HG03558 (cell line): Measurements from ENCODE around the gene HSD17B1.

Source experiments
- ATAC-seq: cut with Tn5 transposase; IDR thresholded peaks from one replicate; pipeline ENCODE4 v1.9.1; 2021; ENCODE audit warnings: moderate number of reproducible peaks; ENCODE audit not compliant: unreplicated experiment; ENCODE audit errors: extremely low read depth

Gene HSD17B1

GRCh38 chr17:42564815-42565522, 12.2 kb downstream of the HSD17B1 start:
- ATAC-seq: no peak

- ATAC-seq: no peak
Observed at GRCh38 chr17:42565523-42566214, 12.9 kb downstream of the HSD17B1 start.

DNA sequence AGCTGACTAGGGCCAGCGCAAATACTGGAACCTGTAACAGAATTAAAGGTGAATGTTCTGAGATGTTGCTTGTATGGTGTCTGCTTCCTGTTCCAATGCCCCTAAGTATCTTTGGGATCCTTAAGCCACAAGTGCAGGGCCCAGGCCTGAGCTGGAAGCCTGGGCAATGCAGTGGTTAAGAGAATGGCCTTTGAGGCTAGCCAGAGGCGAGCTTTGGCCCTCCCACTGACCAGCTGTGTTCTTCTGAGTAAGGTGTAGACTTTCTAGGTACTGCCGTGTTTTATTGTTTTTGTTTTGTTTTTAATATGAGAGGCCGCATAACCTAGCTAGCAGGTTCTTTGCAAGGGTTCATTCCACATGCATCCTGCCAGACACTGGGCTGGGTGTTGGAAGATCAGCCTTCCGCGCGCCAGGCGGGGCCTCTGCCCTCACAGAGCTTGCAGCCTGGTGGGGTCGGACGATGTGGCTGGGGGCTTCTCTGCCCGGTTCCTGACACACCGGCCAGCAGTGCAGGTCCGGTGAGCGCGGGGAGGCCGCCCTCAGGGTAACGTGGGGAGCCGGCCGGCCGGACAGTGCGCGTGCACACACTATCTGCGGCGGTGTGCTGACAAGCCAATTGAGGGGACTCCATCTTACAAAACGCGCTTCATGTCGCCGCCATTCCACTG, 13.6 kb downstream of the HSD17B1 start:
- no peak for ATAC-seq

GRCh38 chr17:42566883-42567573, 14.3 kb downstream of the HSD17B1 start, which contains the start of gene MLX:
Gene MLX, plus strand, starts transcription at chr17:42567100. Its CDS starts 25 bp downstream, at chr17:42567125.
- ATAC-seq: no peak

GRCh38 chr17:42568341-42569111, 15.8 kb downstream of the HSD17B1 start:
- ATAC-seq: no peak

DNA sequence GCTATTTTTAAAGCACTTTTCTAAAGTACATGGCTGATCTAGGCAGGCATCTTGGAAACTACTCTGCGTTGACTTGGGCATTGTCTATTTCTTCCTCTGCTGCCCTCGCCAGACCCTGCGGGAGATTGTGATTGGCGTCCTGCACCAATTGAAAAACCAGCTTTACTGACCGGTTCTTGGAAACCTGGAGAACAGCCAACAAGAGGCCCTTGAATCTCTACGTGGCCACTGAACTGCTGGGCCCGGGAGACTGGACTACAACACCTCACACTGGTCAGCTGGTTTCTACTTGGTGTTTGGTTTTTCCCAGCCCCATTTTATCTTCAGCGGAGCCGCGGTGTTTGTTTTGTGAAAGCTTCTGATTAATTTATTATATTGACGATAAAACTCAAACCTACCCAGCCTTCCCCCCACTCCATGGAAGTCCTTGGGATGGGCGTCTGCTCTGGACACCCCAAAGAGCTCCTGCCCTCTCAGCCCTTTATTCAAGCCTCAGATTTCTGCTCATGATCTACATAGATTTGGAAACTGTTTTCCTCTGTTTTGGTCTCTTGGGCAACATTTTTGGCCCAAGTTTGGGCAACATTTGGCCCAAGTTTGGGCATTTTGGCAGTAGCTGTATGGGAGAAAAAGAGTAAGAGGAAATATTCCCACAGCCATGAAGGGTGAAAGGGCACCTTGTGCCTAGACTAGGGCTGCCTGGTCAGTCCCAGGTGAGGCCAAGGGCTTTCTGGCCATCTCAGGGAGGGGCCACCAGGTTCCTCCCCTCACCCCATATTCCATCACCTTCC, 18.9 kb downstream of the HSD17B1 start:
- no peak for ATAC-seq

GRCh38 chr17:42573095-42573494, 20.4 kb downstream of the HSD17B1 start:
- ATAC-seq: no peak

DNA sequence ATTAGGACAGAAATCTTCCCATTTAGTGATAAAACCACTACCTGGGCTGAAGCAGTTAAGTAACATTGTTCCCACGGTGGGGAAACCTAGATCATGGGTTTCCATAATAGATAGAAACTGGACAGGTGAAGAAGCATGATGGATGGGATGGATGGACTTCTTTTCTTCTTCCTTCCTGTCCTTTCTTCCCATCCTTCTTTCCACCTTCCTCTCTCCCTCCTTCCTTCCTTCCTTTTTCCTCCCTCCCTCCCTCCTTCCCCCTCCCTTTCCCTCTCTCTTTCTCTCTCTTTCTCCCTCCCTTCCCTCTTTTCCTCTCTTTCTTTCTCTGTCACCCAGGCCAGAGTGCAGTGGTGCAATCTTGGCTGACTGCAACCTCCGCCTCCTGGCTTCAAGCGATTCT, 21.7 kb downstream of the HSD17B1 start:
- no peak for ATAC-seq

DNA sequence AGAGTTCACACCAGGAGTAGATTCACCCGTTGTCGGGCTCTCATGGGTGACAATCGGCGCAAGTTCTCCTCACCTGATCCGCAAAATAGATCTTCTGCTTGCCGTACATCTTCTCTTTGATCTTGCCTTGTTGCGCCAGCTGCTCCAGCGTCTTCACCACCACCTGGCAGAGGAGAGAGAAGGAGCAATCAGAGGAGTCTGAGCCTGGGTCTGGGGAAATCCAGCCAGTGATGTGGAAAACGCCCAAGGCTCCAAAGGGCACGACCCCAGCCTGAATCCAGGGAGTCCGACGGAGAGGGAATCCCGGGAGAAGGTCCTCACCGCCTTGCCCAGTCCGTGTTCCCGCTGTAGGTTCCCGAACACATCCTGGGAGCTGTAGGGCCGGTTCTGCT, 24.4 kb downstream of the HSD17B1 start:
- no peak for ATAC-seq

GRCh38 chr17:42577532-42578281, 25.0 kb downstream of the HSD17B1 start, which contains the start of gene PSMC3IP:
Gene PSMC3IP, minus strand, starts transcription at chr17:42577729. Its CDS starts 43 bp downstream, at chr17:42577686.
- no peak for ATAC-seq

DNA sequence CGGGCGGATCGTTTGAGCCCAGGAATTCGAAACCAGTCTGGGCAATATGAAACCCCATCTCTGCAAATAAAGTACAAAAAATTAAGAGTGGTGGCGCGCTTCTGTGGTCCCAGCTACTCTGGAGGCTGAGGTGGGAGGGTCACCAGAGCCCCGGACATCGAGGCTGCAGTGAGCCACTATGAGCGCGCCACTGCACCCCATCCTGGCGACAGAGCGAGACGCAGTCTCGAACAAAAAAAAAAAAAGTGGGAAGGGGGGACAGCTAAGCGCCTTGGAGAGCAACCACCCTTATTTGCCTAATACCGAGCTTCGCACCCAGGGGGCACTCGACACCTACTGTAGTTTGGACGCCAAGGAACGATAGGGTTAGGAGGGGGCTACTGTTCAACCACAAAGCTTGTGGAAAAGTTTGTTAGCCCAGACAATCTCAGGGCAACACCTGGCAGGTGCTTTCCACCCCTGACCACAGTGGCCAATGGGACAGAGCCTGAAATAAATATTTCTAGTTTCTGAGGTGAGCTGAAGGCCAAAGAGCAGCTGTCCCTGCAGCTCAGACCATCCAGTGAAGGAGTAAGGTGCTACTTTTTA, 25.7 kb downstream of the HSD17B1 start:
- no peak for ATAC-seq

DNA sequence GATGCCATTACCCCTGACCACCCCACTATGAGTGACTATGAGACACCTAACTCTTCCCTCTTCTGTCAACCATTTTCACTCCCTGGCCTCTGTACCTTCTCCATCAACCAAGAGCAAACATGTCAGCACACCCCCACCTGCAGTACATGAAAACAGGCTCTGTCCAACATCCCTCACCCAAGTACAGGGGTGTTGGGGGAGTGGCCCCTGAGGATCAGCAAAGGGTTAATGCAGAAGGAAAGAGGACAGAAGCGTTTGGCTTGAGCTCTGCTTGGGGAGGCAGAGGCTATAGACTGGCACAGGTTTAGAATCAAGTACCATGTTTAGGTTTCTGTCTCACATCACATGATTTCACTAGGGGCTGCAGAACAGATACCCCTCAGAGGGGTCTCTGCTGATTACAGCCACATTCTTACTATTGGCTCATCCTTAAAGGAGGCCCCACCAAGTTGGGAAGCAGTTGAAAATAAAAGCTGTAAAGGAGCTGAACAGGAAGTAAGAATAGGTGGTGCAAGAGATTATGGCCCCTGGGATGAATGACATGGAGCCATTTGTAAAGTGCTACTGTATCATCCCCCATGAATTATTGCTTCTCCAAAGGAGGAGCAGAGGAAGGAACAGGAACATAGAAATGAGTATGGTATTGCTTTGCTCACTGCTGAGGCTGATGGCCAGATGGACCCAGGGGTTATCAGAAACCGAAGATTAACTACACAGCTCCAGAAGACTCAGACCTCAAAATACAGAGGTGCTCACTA, 27.2 kb downstream of the HSD17B1 start:
- no peak for ATAC-seq

DNA sequence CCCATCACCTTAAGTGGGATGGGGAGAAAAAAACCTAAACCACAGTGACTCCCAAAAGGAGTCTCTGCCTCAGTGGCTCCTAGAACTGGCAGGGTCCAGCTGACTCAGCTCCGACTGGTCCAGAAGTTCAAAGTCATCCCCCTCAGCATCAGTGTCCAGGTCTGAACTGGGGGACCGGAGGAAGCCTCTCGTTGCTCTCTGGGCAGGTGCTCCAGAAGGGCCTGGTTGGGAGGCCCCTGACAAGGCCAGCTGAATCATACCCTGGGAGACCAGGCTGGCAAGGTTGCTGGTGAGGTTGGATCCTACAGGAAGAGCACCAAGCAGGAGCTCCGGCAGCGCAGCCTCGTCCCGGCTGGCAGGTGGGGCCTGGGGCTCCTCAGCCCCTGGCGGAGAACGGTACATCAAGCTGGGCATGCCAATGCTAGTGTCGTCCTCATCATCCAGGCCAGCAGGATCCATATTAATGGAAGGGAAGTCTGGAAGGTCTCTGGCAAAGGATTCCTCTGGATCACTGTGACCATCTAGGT, 29.1 kb downstream of the HSD17B1 start:
- ATAC-seq: no peak

- no peak for ATAC-seq
Observed at GRCh38 chr17:42584880-42585279, 32.2 kb downstream of the HSD17B1 start.

DNA sequence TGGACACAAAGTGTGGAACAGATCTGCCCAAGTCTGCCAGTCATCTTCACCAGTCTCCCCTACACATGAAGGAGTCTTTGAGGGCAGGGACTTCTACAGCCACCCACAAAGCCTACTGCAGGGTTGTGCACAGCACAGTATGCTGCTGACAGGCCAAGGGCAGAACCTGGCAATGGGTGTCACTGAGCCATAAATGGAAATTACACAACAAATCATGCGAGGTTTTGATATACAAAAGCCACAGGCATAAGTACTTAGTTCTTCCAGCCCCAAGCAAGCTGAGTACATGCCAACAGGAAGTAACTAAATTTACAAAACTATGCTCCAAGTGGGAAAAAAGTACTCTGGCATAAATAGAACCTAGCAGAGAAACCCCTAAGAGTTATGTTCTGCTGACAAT, 32.6 kb downstream of the HSD17B1 start:
- no peak for ATAC-seq

GRCh38 chr17:42586514-42587230, 33.9 kb downstream of the HSD17B1 start:
- no peak for ATAC-seq
